ENCODE results near the gene UBE2E2.

DNA sequence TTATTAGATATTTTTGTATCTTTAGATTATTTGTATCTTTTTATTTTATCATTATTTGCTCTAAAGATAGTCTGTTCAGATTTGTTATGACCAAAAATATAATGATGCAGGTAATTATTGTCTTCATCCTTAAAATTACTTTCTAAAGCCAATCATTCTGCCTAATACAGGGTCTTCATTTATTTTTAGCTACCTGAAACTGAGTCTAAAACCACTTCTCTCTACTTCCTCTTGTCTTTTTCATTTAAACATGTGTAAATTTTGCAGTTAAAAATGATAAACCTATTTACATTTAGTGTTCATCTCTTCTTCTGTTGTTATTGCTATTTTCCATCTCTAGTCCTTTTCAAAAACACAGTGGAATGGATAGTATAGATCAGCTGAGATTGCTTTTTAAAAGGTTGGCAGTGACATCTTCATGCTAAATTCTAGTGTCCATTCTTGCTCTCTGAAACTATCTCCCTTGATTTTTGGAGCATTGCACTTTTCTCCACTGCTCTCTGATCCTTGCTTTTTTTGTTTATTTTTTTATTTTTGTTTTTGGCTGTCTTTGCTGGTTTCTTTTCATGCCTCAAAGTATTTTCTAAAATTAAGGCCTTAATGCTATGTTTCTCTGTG lies 91.8 kb downstream of the UBE2E2 start:
- TF ChIP-seq CTCF (IDR thresholded peaks at IDR 0.05), result no peak
- TF ChIP-seq POLR2A (IDR thresholded peaks at IDR 0.05), result no peak
